Activated CD4-positive, CD25-positive, alpha-beta regulatory T cell treated with anti-CD3 and anti-CD28 coated beads, Interleukin-2, amount 50 U/mL, for 72 hours (primary cell): ENCODE measurements around the gene YTHDC1.

Experiments
- DNase-seq: peaks from one replicate; pipeline ENCODE4 v3.0.0; 2021

The YTHDC1 gene

GRCh38 chr4:68352791-68353190 lies 2.9 kb upstream of the YTHDC1 start:
- no peak for DNase-seq

- DNase-seq, result no peak
Measured at GRCh38 chr4:68349279-68349648, 626 bp downstream of the YTHDC1 start.

GRCh38 chr4:68348577-68348976 lies 1.3 kb downstream of the YTHDC1 start:
- DNase-seq, result no peak

GRCh38 chr4:68347845-68348244 lies 2.0 kb downstream of the YTHDC1 start:
- DNase-seq, result no peak

- no peak for DNase-seq
Measured at GRCh38 chr4:68346461-68346860, 3.4 kb downstream of the YTHDC1 start.

- DNase-seq, result no peak
Measured at GRCh38 chr4:68344785-68345184, 5.1 kb downstream of the YTHDC1 start.

- no peak for DNase-seq
Measured at GRCh38 chr4:68344049-68344448, 5.8 kb downstream of the YTHDC1 start.

- DNase-seq, result no peak
Measured at GRCh38 chr4:68342134-68342533, 7.8 kb downstream of the YTHDC1 start.

- no peak for DNase-seq
Measured at GRCh38 chr4:68338625-68339024, 11.3 kb downstream of the YTHDC1 start.

- no peak for DNase-seq
Measured at GRCh38 chr4:68337522-68337921, 12.4 kb downstream of the YTHDC1 start.

- DNase-seq, result no peak
Measured at GRCh38 chr4:68337004-68337403, 12.9 kb downstream of the YTHDC1 start.

- no peak for DNase-seq
Measured at GRCh38 chr4:68336530-68336929, 13.4 kb downstream of the YTHDC1 start.

GRCh38 chr4:68326141-68326540 lies 23.7 kb downstream of the YTHDC1 start:
- DNase-seq, result no peak

- DNase-seq, result no peak
Measured at GRCh38 chr4:68324519-68325262, 25.2 kb downstream of the YTHDC1 start.

GRCh38 chr4:68319040-68319439 lies 30.9 kb downstream of the YTHDC1 start:
- no peak for DNase-seq

GRCh38 chr4:68316193-68316969 lies 33.5 kb downstream of the YTHDC1 start:
- DNase-seq, result no peak

GRCh38 chr4:68310651-68311247 lies 39.1 kb downstream of the YTHDC1 start:
- DNase-seq, result no peak

- no peak for DNase-seq
Measured at GRCh38 chr4:68304731-68305130, 45.2 kb downstream of the YTHDC1 start.

GRCh38 chr4:68299492-68300457 lies 50.1 kb downstream of the YTHDC1 start:
- no peak for DNase-seq

GRCh38 chr4:68297137-68297536 lies 52.8 kb downstream of the YTHDC1 start:
- DNase-seq, result no peak

GRCh38 chr4:68291256-68291655 lies 58.6 kb downstream of the YTHDC1 start:
- no peak for DNase-seq

- DNase-seq, result no peak
Measured at GRCh38 chr4:68288393-68288740, 61.5 kb downstream of the YTHDC1 start.
